Brain microvascular endothelial cell (primary cell): Measurements from ENCODE around the gene IFT81.

Experiments
- DNase-seq: peaks from one replicate; pipeline ENCODE4 v3.0.0-alpha.2; 2020
- H3K27ac ChIP-seq: fragments of 250-450 bp; sonication (Bioruptor Pico); 2 replicates; pipeline ENCODE4 v1.5.1; 2020; ENCODE audit warnings: mild to moderate bottlenecking, moderate library complexity
- H3K27me3 ChIP-seq: fragments of 250-450 bp; sonication (Bioruptor Pico); replicated peaks from 2 replicates; pipeline ENCODE4 v1.5.1; 2020; ENCODE audit warnings: mild to moderate bottlenecking
- H3K36me3 ChIP-seq: fragments of 250-450 bp; sonication (Bioruptor Pico); replicated peaks from 2 replicates; pipeline ENCODE4 v1.5.1; 2020; ENCODE audit warnings: mild to moderate bottlenecking
- H3K4me3 ChIP-seq: 2 replicates; pipeline ENCODE4 v1.5.1; 2011; ENCODE audit warnings: low read depth, mild to moderate bottlenecking, control low read depth, low read length, moderate library complexity
- in situ Hi-C: cut with HindIII; loops from 2 replicates; pipeline ENCODE4 v1.10.0; 2017; ENCODE audit warnings: low sequenced_read_pairs, low pct_ligation_motif_present
- TF ChIP-seq, protein P1 (sequence below): IDR thresholded peaks from 2 replicates; pipeline ENCODE4 v1.5.1; 2011; ENCODE audit warnings: low read depth, mild to moderate bottlenecking, moderate library complexity, low read length, control low read depth, inconsistent platforms; ENCODE audit errors: missing control alignments

The IFT81 gene, protein sequence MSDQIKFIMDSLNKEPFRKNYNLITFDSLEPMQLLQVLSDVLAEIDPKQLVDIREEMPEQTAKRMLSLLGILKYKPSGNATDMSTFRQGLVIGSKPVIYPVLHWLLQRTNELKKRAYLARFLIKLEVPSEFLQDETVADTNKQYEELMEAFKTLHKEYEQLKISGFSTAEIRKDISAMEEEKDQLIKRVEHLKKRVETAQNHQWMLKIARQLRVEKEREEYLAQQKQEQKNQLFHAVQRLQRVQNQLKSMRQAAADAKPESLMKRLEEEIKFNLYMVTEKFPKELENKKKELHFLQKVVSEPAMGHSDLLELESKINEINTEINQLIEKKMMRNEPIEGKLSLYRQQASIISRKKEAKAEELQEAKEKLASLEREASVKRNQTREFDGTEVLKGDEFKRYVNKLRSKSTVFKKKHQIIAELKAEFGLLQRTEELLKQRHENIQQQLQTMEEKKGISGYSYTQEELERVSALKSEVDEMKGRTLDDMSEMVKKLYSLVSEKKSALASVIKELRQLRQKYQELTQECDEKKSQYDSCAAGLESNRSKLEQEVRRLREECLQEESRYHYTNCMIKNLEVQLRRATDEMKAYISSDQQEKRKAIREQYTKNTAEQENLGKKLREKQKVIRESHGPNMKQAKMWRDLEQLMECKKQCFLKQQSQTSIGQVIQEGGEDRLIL

DNA sequence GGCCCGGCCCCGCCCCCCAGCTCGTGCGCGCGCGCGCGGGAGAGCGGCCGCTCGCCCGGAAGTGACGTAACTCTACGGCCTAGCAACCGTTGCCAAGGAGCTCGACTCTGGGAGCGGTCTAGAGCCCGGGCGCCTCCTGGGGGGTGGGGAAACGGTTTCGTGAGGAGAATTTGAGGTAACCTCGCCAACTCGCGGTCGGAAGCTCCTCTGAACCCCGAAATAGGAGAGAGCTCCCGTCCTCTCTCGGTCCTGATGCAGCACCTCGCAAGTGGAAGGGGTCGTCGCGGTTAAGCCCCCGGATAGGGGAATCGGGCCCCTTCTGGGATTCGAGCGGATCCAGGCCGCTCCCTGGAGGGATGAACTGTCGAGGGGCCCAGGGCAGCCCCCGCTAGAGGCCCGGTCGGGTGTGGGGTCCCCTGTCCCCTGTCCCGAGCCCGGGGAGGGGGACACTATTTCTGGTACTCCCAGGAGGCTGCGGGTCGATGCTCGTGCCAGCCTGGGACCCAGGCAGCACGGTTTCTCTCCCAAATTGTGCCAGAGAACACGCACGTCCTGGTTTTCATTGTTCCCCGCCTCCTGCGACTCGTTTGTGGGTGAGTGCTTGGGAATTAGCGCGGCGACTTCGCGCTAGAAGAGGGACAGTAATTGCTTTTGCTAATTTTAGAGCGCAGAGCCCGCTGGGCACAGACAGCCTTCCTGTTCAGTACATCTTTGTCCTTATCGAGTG lies at the start of gene IFT81:
IFT81 (plus strand) TSS at position 89 of the 727 bp plus-strand sequence. CDS start 3,024 bp downstream, outside the sequence.
- no peaks in the 10 kb centered on the region for H3K27me3 ChIP-seq
- peak within 1 kb of the TSS; percentile 96 for H3K27ac ChIP-seq
- in situ Hi-C loops, result no loop called here
- peak; percentile 87 for DNase-seq
- TF ChIP-seq, protein P1, sequence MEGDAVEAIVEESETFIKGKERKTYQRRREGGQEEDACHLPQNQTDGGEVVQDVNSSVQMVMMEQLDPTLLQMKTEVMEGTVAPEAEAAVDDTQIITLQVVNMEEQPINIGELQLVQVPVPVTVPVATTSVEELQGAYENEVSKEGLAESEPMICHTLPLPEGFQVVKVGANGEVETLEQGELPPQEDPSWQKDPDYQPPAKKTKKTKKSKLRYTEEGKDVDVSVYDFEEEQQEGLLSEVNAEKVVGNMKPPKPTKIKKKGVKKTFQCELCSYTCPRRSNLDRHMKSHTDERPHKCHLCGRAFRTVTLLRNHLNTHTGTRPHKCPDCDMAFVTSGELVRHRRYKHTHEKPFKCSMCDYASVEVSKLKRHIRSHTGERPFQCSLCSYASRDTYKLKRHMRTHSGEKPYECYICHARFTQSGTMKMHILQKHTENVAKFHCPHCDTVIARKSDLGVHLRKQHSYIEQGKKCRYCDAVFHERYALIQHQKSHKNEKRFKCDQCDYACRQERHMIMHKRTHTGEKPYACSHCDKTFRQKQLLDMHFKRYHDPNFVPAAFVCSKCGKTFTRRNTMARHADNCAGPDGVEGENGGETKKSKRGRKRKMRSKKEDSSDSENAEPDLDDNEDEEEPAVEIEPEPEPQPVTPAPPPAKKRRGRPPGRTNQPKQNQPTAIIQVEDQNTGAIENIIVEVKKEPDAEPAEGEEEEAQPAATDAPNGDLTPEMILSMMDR, result no peak
- H3K4me3 ChIP-seq, result peak within 1 kb of the TSS; percentile 96
- peaks cover 10% of the 10 kb centered on the region for H3K36me3 ChIP-seq

DNA sequence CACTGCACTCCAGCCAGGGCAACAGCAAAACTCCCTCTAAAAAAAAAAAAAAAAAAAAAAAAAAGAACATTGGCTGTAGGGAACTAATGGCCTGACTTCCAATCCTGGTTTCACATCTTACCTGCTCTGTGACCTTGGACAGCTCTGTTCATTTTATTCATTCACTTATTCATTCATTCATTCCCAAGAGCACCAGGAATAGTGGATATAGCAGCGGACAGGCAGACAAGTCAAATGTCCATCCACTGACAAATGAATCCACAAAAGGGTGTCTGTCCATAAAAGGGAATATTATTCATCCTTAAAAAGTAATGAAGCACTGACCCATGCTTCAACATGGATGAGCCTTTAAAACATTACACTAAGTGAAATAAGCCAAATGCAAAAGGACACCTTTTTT lies 48.3 kb upstream of the IFT81 start:
- Histone ChIP-seq H3K27me3 (no peaks in the 10 kb centered on the region), H3K27ac (no peak overlapping the region), H3K36me3 (no peaks in the 10 kb centered on the region), H3K4me3 (no peak overlapping the region)
- DNase-seq, result no peak
- TF ChIP-seq, protein P1, result no peak
- in situ Hi-C loops, result no loop called here

DNA sequence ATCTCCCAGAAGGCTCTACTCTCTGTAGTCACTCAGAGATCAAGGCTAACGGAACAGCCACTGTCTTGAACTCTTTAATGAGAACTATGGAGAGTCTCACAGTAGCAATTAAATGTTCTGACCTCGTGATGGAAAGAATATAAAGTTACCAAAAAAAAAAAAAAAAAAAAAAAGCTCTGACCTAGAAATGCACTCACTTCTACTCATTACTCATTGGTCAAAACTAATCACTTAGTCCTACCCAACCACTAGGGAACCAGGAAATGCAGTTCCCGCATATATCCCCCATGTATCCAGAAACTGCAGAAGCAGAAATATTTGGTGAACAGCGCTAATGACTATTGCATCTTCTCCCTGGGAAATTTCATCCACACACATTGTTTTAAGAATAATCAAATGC lies 46.4 kb upstream of the IFT81 start:
- no peak for DNase-seq
- H3K27ac ChIP-seq, result no peak overlapping the region
- in situ Hi-C loops, result no loop called here
- no peak overlapping the region for H3K4me3 ChIP-seq
- TF ChIP-seq, protein P1, result no peak
- H3K27me3 ChIP-seq, result no peaks in the 10 kb centered on the region
- H3K36me3 ChIP-seq, result no peaks in the 10 kb centered on the region

DNA sequence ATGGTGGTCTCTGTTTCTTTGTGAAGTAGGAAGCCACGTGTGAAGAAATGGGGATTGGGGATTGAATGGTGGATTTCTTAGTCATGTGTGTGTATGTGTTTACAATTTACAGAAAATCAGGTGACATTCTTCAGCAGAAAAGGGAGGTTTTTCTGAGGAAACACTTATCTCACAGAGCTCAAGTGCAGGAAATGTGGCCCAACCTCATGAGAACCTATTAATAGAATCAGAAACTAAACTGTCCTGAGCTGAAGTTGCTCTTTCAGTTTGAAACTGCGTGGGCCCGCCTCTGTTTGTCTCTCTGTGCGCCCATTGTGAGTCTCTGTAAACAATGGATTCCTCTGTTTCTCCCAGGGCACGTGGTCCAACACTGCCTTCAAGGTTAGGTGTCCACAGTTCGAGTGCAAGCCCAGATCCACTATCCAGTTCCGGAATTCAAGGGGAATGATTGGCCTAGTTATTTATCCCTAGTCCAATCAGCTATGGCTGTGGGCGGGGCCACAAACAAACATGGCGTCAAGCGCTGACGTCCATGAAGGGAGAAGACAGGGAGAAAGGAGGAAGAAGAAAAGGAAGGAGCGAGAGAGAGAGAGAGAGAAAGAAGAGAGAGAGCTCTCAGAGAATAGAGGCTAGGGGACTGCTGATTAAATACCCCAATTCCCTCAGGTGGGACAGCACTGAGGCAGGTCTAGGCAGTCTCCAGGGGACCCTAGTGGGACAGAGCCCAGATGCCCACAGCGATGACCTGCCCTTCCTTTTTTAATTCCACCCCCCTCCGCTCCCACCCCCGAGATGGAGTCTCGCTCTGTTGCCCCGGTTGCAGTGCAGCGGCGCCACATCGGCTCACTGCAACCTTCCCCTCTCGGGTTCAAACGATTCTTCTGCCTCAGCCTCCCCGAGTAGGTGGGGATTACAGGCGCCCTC lies 44.4 kb upstream of the IFT81 start:
- no peaks in the 10 kb centered on the region for H3K27me3 ChIP-seq
- in situ Hi-C loops, result no loop called here
- H3K36me3 ChIP-seq, result no peaks in the 10 kb centered on the region
- DNase-seq, result no peak
- TF ChIP-seq, protein P1, result no peak
- no peak overlapping the region for H3K27ac ChIP-seq
- H3K4me3 ChIP-seq, result no peak overlapping the region

DNA sequence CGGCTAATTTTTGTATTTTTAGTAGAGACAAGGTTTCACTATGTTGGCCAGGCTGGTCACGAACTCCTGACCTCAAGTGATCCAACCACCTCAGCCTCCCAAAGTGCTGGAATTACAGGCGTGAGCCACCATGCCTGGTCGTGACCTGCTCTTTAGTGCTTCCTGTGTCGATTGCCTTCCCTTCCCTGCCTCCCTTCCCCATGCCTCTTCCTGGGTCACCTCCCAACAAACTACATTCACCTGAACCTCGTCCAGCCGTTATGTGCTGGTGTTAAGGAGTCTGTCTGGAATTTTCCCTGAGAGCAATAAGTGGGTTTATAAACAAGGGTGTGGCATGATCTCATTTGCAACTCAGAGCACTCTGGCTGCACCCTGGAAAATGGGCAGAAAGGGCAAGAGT lies 43.7 kb upstream of the IFT81 start:
- TF ChIP-seq, protein P1, result no peak
- Histone ChIP-seq H3K4me3 (no peak overlapping the region), H3K27me3 (no peaks in the 10 kb centered on the region), H3K27ac (no peak overlapping the region), H3K36me3 (no peaks in the 10 kb centered on the region)
- DNase-seq, result no peak
- in situ Hi-C loops, result no loop called here
